ENCODE data around the gene MAST4.

MAST4 gene

GRCh38 chr5:66561256-66561990, 34.8 kb upstream of the MAST4 start:
- Histone ChIP-seq H3K4me3 (ENCODE audit: low read depth, low read length) (no peak overlapping the region), H2AFZ (no peak overlapping the region), H3K4me1 (no peaks in the 10 kb centered on the region), H3K36me3 (ENCODE audit: control insufficient read depth, insufficient read depth, low read length) (no peaks in the 10 kb centered on the region), H3K27me3 (ENCODE audit: control insufficient read depth, insufficient read depth, low read length) (no peaks in the 10 kb centered on the region), H3K9me3 (ENCODE audit: control insufficient read depth, low read length) (no peaks in the 10 kb centered on the region), H3K79me2 (no peaks in the 10 kb centered on the region), H3K4me2 (ENCODE audit: low read length) (no peak overlapping the region), H3K9ac (no peak overlapping the region), H3K27ac (no peak overlapping the region)
- TF ChIP-seq CTCF (IDR thresholded peaks at IDR 0.05): no peak

- no peaks in the 10 kb centered on the region for H3K36me3 ChIP-seq (ENCODE audit: control insufficient read depth, insufficient read depth, low read length)
- H3K79me2 ChIP-seq: no peaks in the 10 kb centered on the region
- H3K9ac ChIP-seq: no peak overlapping the region
- no peak overlapping the region for H3K27ac ChIP-seq
- TF ChIP-seq CTCF (IDR thresholded peaks at IDR 0.05): no peak
- H3K4me1 ChIP-seq: no peaks in the 10 kb centered on the region
- H3K27me3 ChIP-seq (ENCODE audit: control insufficient read depth, insufficient read depth, low read length): no peaks in the 10 kb centered on the region
- no peak overlapping the region for H2AFZ ChIP-seq
- H3K4me2 ChIP-seq (ENCODE audit: low read length): no peak overlapping the region
- H3K9me3 ChIP-seq (ENCODE audit: control insufficient read depth, low read length): no peaks in the 10 kb centered on the region
- no peak overlapping the region for H3K4me3 ChIP-seq (ENCODE audit: low read depth, low read length)
Measured at GRCh38 chr5:66565878-66566277, 30.3 kb upstream of the MAST4 start.

GRCh38 chr5:66567474-66567873, 28.7 kb upstream of the MAST4 start:
- Histone ChIP-seq H3K36me3 (ENCODE audit: control insufficient read depth, insufficient read depth, low read length) (no peaks in the 10 kb centered on the region), H3K9me3 (ENCODE audit: control insufficient read depth, low read length) (no peaks in the 10 kb centered on the region), H3K79me2 (no peaks in the 10 kb centered on the region), H3K9ac (no peak overlapping the region), H3K4me1 (no peaks in the 10 kb centered on the region), H3K4me2 (ENCODE audit: low read length) (no peak overlapping the region), H3K4me3 (ENCODE audit: low read depth, low read length) (no peak overlapping the region), H2AFZ (no peak overlapping the region), H3K27me3 (ENCODE audit: control insufficient read depth, insufficient read depth, low read length) (no peaks in the 10 kb centered on the region), H3K27ac (no peak overlapping the region)
- TF ChIP-seq CTCF (IDR thresholded peaks at IDR 0.05): no peak

GRCh38 chr5:66570201-66570600, 26.0 kb upstream of the MAST4 start:
- no peak overlapping the region for H2AFZ ChIP-seq
- no peaks in the 10 kb centered on the region for H3K9me3 ChIP-seq (ENCODE audit: control insufficient read depth, low read length)
- H3K27me3 ChIP-seq (ENCODE audit: control insufficient read depth, insufficient read depth, low read length): no peaks in the 10 kb centered on the region
- H3K4me1 ChIP-seq: no peaks in the 10 kb centered on the region
- no peak overlapping the region for H3K4me2 ChIP-seq (ENCODE audit: low read length)
- no peak overlapping the region for H3K9ac ChIP-seq
- no peaks in the 10 kb centered on the region for H3K36me3 ChIP-seq (ENCODE audit: control insufficient read depth, insufficient read depth, low read length)
- TF ChIP-seq CTCF (IDR thresholded peaks at IDR 0.05): no peak
- H3K27ac ChIP-seq: no peak overlapping the region
- H3K4me3 ChIP-seq (ENCODE audit: low read depth, low read length): no peak overlapping the region
- no peaks in the 10 kb centered on the region for H3K79me2 ChIP-seq

- no peaks in the 10 kb centered on the region for H3K36me3 ChIP-seq (ENCODE audit: control insufficient read depth, insufficient read depth, low read length)
- no peak overlapping the region for H3K9ac ChIP-seq
- no peak for TF ChIP-seq CTCF (IDR thresholded peaks at IDR 0.05)
- no peaks in the 10 kb centered on the region for H3K79me2 ChIP-seq
- no peak overlapping the region for H3K4me3 ChIP-seq (ENCODE audit: low read depth, low read length)
- H3K4me1 ChIP-seq: no peaks in the 10 kb centered on the region
- H2AFZ ChIP-seq: no peak overlapping the region
- no peak overlapping the region for H3K27ac ChIP-seq
- H3K9me3 ChIP-seq (ENCODE audit: control insufficient read depth, low read length): no peaks in the 10 kb centered on the region
- no peak overlapping the region for H3K4me2 ChIP-seq (ENCODE audit: low read length)
- H3K27me3 ChIP-seq (ENCODE audit: control insufficient read depth, insufficient read depth, low read length): no peaks in the 10 kb centered on the region
Measured at GRCh38 chr5:66573733-66574132, 22.5 kb upstream of the MAST4 start.
